Fibroblast of lung (primary cell): Measurements from ENCODE around the gene PEX14.

Source experiments
- CTCF ChIP-seq, 2 donors: IDR thresholded peaks in 1 of 2; conservative IDR thresholded peaks in 1 of 2; 1 replicate in 1 of 2; 2 replicates in 1 of 2; pipeline ENCODE4 v1.5.1; 2011 to 2012; ENCODE audit warnings: low read length in 2 of 2, control low read depth in 1 of 2, inconsistent platforms in 1 of 2, low read depth in 1 of 2, mild to moderate bottlenecking in 1 of 2
- EZH2 ChIP-seq: IDR thresholded peaks from 2 replicates; pipeline ENCODE4 v1.5.1; 2012; ENCODE audit warnings: low read length, control low read depth, mild to moderate bottlenecking; ENCODE audit errors: missing control alignments

- TF ChIP-seq CTCF (conservative IDR thresholded peaks at IDR 0.05 in 1 of 2, IDR thresholded peaks at IDR 0.05 in 1 of 2; ENCODE audit: low read depth in 1 of 2, low read length in 2 of 2) (no peak), EZH2 (no peak)
Observed at GRCh38 chr1:10484521-10484920, 9.8 kb downstream of the PEX14 start.
